K562 (cell line): ENCODE results near the gene CAMKV.

Experiments
- HDAC2 ChIP-seq: fragments of 450-650 bp; IDR thresholded peaks from 2 replicates; pipeline ENCODE4 v1.6.1; 2016; ENCODE audit warnings: mild to moderate bottlenecking
- POLR2A ChIP-seq: fragments of 450-650 bp; conservative IDR thresholded peaks from 2 replicates; pipeline ENCODE4 v1.6.1; 2016
- ZNF274 ChIP-seq: IDR thresholded peaks from 2 replicates; pipeline ENCODE4 v1.6.1; 2011; ENCODE audit warnings: low read depth, mild to moderate bottlenecking, low read length, moderate library complexity, borderline replicate concordance

- TF ChIP-seq ZNF274 (no peak), HDAC2 (no peak), POLR2A (no peak)
Measured at GRCh38 chr3:49889296-49889695, 19.6 kb upstream of the CAMKV start.
